Activated naive CD8-positive, alpha-beta T cell treated with anti-CD3 and anti-CD28 coated beads, Interleukin-2, amount 50 U/mL, for 16 hours (primary cell): ENCODE measurements around the gene BCL2L11.
A peak's percentile ranks its signal among the peaks of the same experiment; 100 is the strongest.
"Not testable (repeated sequence)": the region's sequence is repeated elsewhere in the genome, so short reads cannot be mapped to it uniquely, and the experiment has no call there.

Experiments used
- DNase-seq: peaks from one replicate; pipeline ENCODE4 v3.0.0-alpha.2; 2020; ENCODE audit warnings: low read depth, low spot score

The BCL2L11 gene

DNA sequence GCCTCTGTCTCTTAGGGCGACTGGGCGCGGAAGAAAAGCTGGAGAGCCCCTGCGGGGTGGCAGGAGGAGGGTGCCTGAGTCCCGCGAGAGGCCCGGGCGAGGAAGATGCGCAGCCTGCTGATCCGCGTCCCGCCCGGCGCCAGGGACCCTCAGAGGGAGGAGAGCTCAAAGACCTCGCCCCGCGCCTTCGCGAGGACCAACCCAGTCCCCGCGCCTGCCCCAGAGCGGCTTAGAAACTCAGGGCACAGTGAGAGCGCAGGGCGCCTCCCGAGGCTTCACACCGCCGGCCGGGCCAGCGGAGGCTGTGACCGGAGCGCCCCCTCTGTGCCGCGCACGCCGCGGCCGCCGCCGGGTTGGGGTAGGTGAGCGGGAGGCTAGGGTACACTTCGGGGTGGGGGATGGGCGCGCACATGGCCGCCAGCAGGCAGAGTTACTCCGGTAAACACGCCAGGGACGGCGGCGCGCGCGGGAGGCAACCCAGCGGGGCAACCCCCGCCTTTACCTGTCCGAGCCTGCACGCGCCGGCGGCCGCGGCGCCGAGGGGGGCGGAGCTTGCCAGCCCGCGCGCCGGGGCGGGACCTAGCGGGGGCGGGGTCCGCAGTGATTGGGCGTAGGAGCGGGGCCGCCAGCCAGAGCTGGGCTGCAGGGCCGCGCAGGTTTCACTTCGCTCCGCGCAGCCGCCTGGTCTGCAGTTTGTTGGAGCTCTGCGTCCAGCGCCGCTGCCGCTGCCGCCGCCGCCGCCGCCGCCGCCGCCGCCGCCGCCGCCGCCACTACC lies at the start of gene BCL2L11:
Gene BCL2L11, plus strand, starts transcription at position 662 of the 775 bp plus-strand sequence. CDS start 2,832 bp downstream, outside the sequence.
- peak; percentile 77 for DNase-seq

GRCh38 chr2:111071600-111072171 lies 49.0 kb upstream of the BCL2L11 start:
- no peak for DNase-seq

- DNase-seq = no peak
Measured at GRCh38 chr2:111072220-111072871, 48.4 kb upstream of the BCL2L11 start.

GRCh38 chr2:111082659-111083058 lies 38.1 kb upstream of the BCL2L11 start:
- not testable (repeated sequence) for DNase-seq

GRCh38 chr2:111091811-111092211 lies 28.9 kb upstream of the BCL2L11 start:
- DNase-seq = no peak

DNA sequence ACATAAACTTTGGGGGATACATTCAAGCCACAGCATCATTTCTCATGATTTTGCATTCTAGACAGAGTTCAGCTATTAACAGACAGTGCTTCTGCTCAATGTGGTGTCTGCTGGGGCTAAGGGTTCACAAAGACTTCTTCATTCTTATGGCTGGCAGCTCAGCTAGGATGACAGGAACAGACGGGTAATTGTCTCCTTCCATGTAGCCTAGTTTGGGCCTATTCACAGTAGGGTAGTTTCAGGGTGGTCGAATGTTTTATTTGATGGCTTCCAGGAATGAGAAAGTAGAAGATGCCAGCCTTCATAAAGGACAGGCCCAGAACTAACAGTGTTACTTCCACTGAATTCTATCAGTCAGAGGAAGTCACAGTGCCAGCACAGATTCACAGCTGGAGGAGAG lies 26.0 kb upstream of the BCL2L11 start:
- no peak for DNase-seq

GRCh38 chr2:111095434-111095833 lies 25.3 kb upstream of the BCL2L11 start:
- no peak for DNase-seq

GRCh38 chr2:111099402-111099801 lies 21.3 kb upstream of the BCL2L11 start:
- no peak for DNase-seq

- DNase-seq = no peak
Measured at GRCh38 chr2:111100087-111100764, 20.5 kb upstream of the BCL2L11 start.

- no peak for DNase-seq
Measured at GRCh38 chr2:111100765-111101162, 19.9 kb upstream of the BCL2L11 start.

DNA sequence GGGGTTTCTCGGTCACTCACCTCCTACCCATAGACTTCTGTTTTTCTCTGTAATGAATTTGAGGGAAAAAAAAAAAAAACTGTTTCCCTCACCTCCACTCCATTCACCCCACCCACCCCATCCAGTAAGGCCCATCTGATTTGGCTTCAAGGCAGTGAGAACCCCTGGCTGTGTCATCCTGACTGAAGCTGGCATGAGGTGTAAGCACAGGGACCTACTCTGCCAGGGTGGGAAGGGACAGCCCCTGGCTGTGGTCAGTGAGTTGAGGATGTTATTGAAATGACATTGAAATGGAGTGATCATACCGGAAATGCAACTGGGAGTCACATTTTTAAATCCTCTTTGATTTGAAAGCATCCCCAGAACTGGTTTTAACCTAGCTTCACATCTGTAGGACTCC lies 19.1 kb upstream of the BCL2L11 start:
- no peak for DNase-seq

DNA sequence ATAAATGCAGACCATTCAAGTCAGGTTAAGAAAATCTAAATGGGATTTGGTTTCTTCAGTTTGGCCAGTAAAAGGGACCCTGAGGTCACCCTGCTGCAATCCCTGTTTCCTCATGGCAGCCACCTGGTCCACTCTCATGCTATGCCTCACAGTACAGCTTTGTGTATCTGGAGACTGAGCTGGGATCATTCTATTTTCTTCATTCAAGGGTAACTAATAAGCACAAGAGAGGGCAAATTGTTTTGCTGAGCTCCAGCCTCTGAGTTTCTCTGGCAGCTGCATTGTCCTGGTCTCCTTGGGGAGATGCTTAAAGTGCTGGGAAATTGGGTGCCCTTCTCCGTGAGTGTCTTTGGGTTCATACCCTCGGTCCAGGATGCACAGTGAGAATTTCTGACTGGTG lies 18.5 kb upstream of the BCL2L11 start:
- no peak for DNase-seq

- no peak for DNase-seq
Measured at GRCh38 chr2:111105926-111106325, 14.8 kb upstream of the BCL2L11 start.

GRCh38 chr2:111106706-111107105 lies 14.0 kb upstream of the BCL2L11 start:
- DNase-seq = no peak

- no peak for DNase-seq
Measured at GRCh38 chr2:111108745-111109271, 11.9 kb upstream of the BCL2L11 start.

DNA sequence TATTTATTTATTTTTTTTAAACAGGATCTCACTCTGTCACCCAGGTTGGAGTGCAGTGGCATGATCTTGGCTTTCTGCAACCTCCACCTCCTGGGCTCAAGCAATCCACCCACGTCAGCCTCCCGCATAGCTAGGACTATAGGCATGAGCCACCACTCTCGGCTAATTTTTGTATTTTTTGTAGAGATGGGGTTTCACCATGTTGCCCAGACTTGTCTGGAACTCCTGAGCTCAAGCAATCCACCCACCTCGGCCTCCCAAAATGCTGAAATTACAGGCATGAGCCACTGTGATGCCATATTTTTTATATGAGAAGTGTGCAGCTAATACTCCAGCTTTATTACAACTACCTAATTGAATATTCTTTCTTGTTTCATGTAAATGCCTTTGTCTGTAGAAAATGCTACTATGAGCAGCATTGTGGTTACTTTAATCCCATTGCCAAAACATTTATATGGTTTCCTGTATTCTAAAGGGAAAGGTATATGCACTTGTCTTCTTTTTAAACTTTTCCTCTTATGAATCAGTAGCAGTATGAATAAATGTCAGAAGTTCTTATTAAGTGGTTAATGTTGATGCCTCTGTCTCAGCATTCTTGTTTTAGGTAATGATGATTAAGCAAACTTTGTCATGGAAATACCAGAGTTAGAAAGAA lies 9.5 kb upstream of the BCL2L11 start:
- DNase-seq = no peak

- DNase-seq = no peak
Measured at GRCh38 chr2:111113838-111114237, 6.9 kb upstream of the BCL2L11 start.

DNA sequence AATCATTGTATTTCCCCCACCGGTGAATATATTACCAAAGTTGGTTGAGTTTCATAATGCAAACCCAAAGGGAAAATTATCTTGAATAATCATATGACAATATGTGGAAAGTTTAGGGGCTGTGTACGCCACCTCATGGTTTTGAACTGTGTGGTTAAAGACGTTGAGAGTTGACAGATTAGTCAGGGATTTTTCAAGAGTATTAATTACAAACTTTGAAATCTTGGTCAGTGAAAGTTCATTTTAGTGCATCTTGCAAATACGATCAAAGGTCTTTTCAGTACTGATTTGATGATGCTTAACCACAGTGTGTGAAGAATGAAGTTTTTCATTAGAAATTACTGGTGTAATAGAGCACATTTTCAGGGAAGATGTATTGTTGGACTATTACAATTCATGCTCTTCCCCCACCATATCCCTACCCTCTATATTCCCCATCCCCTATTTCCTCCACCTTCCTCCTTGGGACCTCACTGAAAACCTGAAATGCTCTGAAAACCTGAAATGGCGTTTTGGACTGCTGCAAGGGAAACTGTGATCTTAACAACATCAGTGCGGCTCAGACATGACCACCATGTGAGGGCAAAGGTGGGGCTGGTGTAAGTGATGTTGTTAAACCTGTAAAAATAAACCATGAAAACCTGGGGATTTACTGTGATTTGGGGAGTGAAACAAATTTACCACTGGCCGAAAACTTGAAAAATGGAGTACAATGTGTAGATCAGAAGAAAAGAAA lies 4.5 kb upstream of the BCL2L11 start:
- no peak for DNase-seq

- DNase-seq = no peak
Measured at GRCh38 chr2:111116843-111117597, 3.7 kb upstream of the BCL2L11 start.
